Naive thymus-derived CD4-positive, alpha-beta T cell (primary cell): ENCODE data around the gene ANKS3. TPM values are rescaled to one million over a fixed set of nuclear protein-coding genes. Genes with fewer than 3 reads are reported as not detected.

Source experiments
- ATAC-seq: fragments of 150-1000 bp; cut with Tn5 transposase; 2 replicates; pipeline ENCODE4 v1.10.0; 2021; ENCODE audit warnings: mild to moderate bottlenecking, moderate library complexity
- CTCF ChIA-PET: fragments of 350-600 bp; sonication (Branson Sonifier 250); formaldehyde crosslinking; loops from one replicate; lab custom pipeline; 2021; ENCODE audit warnings: antibody characterized with exemption; lab: Charles Lee
- POLR2A ChIA-PET: fragments of 350-600 bp; sonication (Branson Sonifier 250); formaldehyde crosslinking; loops from one replicate; lab custom pipeline; 2021; ENCODE audit warnings: antibody characterized with exemption, inconsistent platforms; lab: Charles Lee
- DNase-seq, 9 donors: peaks; one replicate each; pipeline versions ENCODE4 v3.0.0 to v3.0.0-alpha.2; 2020 to 2022; ENCODE audit warnings: mixed read lengths in 1 of 9
- H3K27ac ChIP-seq: one replicate; pipeline ENCODE4 v1.7.0; 2013; ENCODE audit warnings: mild to moderate bottlenecking, low read depth, low read length, moderate library complexity
- H3K27me3 ChIP-seq, 2 donors: one replicate each; pipeline ENCODE4 v1.7.0; 2013; ENCODE audit warnings: low read length in 2 of 2, mild to moderate bottlenecking in 2 of 2, moderate library complexity in 2 of 2; ENCODE audit not compliant: control insufficient read depth in 2 of 2, insufficient read depth in 2 of 2
- H3K36me3 ChIP-seq, 3 experiments: 1 replicate in 2 of 3; 2 replicates in 1 of 3; pipeline ENCODE4 v1.7.0; 2013; ENCODE audit warnings: low read length in 3 of 3, mild to moderate bottlenecking in 3 of 3, moderate library complexity in 1 of 3; ENCODE audit not compliant: insufficient read depth in 3 of 3, control insufficient read depth in 2 of 3
- H3K4me1 ChIP-seq, 2 donors: one replicate each; pipeline ENCODE4 v1.7.0; 2013; ENCODE audit warnings: low read length in 2 of 2, mild to moderate bottlenecking in 2 of 2, moderate library complexity in 1 of 2; ENCODE audit not compliant: control insufficient read depth in 2 of 2, insufficient read depth in 2 of 2
- H3K4me3 ChIP-seq: 2 replicates; pipeline ENCODE4 v1.7.0; 2013; ENCODE audit warnings: mild to moderate bottlenecking, low read length
- H3K9me3 ChIP-seq, 3 experiments: 1 replicate in 2 of 3; 2 replicates in 1 of 3; pipeline ENCODE4 v1.7.0; 2013; ENCODE audit warnings: low read length in 3 of 3; ENCODE audit not compliant: control insufficient read depth in 2 of 3
- H3K27ac Mint-ChIP-seq, 9 donors: one replicate each; pipeline ENCODE4 v1.8.0; 2020 to 2022; ENCODE audit warnings: mixed read lengths in 9 of 9, mild to moderate bottlenecking in 8 of 9, moderate library complexity in 5 of 9, inconsistent platforms in 2 of 9
- H3K27me3 Mint-ChIP-seq, 5 donors: one replicate each; pipeline ENCODE4 v1.8.0; 2021 to 2022; ENCODE audit warnings: mixed read lengths in 5 of 5, mild to moderate bottlenecking in 1 of 5
- H3K36me3 Mint-ChIP-seq, 5 donors: one replicate each; pipeline ENCODE4 v1.8.0; 2020 to 2022; ENCODE audit warnings: mixed read lengths in 5 of 5, mild to moderate bottlenecking in 3 of 5, inconsistent platforms in 1 of 5
- H3K4me1 Mint-ChIP-seq, 7 donors: one replicate each; pipeline ENCODE4 v1.8.0; 2020 to 2022; ENCODE audit warnings: mixed read lengths in 7 of 7, mild to moderate bottlenecking in 3 of 7, inconsistent platforms in 1 of 7
- H3K4me3 Mint-ChIP-seq, 10 donors: one replicate each; pipeline ENCODE4 v1.8.0; 2020 to 2022; ENCODE audit warnings: mild to moderate bottlenecking in 10 of 10, mixed read lengths in 10 of 10, moderate library complexity in 6 of 10, inconsistent platforms in 2 of 10
- H3K9me3 Mint-ChIP-seq, 11 donors: one replicate each; pipeline ENCODE4 v1.8.0; 2020 to 2022; ENCODE audit warnings: mixed read lengths in 11 of 11, mild to moderate bottlenecking in 4 of 11, inconsistent platforms in 1 of 11, moderate library complexity in 1 of 11
- intact Hi-C, 2 donors: fragments of 100-400 bp; cut with micrococcal nuclease; formaldehyde crosslinking; loops; one replicate each; pipeline ENCODE4 v1.15.1; 2023
- polyA plus RNA-seq, 2 donors: library from polyadenylated mRNA; unstranded; fragments of 300-500 nt; fragmentation: Illumina TruSeq; gene quantifications; one replicate each; pipeline ENCODE4 v1.2.3, GENCODE V29; 2021
- total RNA-seq, 6 experiments: library from RNA in 5 of 6; stranded (reverse) in 5 of 6; gene quantifications; 1 replicate in 5 of 6; 2 replicates in 1 of 6; pipeline ENCODE4 v1.2.3 and lab custom pipeline; 2021 to 2026

Gene ANKS3
- total and polyA plus RNA-seq, 7 experiments from 2014 or later = 4.1 to 32.7 (median 21.5) TPM

GRCh38 chr16:4775005-4775404, 40.9 kb upstream of the ANKS3 start:
- CTCF ChIA-PET = no interaction called here
- POLR2A ChIA-PET = no interaction called here
- no peaks in the 10 kb centered on the region for H3K36me3 Mint-ChIP-seq
- no peak overlapping the region for H3K4me3 Mint-ChIP-seq
- no peaks in the 10 kb centered on the region for H3K4me1 ChIP-seq
- intact Hi-C loops = no loop called here
- H3K27me3 ChIP-seq = no peaks in the 10 kb centered on the region
- ATAC-seq (no peak), DNase-seq (no peak)
- H3K9me3 Mint-ChIP-seq = no peaks in the 10 kb centered on the region
- H3K27ac Mint-ChIP-seq = no peak overlapping the region
- no peaks in the 10 kb centered on the region for H3K36me3 ChIP-seq
- H3K27me3 Mint-ChIP-seq = no peaks in the 10 kb centered on the region
- no peak overlapping the region for H3K27ac ChIP-seq
- H3K4me3 ChIP-seq = no peak overlapping the region
- no peaks in the 10 kb centered on the region for H3K9me3 ChIP-seq
- peaks cover 0 to 3% (median 0%) of the 10 kb centered on the region in 7 donors for H3K4me1 Mint-ChIP-seq

- ATAC-seq (no peak), DNase-seq (no peak)
- Mint-ChIP-seq H3K36me3 (no peaks in the 10 kb centered on the region), H3K4me3 (no peak overlapping the region), H3K27me3 (no peaks in the 10 kb centered on the region), H3K4me1 (peaks cover 8 to 23% (median 17%) of the 10 kb centered on the region in 7 donors), H3K9me3 (no peaks in the 10 kb centered on the region), H3K27ac (no peak overlapping the region)
- Histone ChIP-seq H3K4me3 (no peak overlapping the region), H3K36me3 (no peaks in the 10 kb centered on the region), H3K9me3 (no peaks in the 10 kb centered on the region), H3K27me3 (no peaks in the 10 kb centered on the region), H3K4me1 (peaks cover 7 to 8% of the 10 kb centered on the region in 2 donors), H3K27ac (no peak overlapping the region)
- ChIA-PET CTCF (no interaction called here), POLR2A (no interaction called here)
- intact Hi-C loops = no loop called here
These were observed 38.3 kb upstream of the ANKS3 start for GRCh38 chr16:4772351-4772750.

GRCh38 chr16:4771646-4772045, 37.6 kb upstream of the ANKS3 start:
- H3K4me3 ChIP-seq = no peak overlapping the region
- H3K27ac ChIP-seq = no peak overlapping the region
- H3K27me3 Mint-ChIP-seq = no peaks in the 10 kb centered on the region
- H3K4me1 Mint-ChIP-seq = peaks cover 8 to 27% (median 21%) of the 10 kb centered on the region in 7 donors
- H3K9me3 ChIP-seq = no peaks in the 10 kb centered on the region
- H3K36me3 Mint-ChIP-seq = no peaks in the 10 kb centered on the region
- peak overlapping the region in 1 of 9 donors; percentile 47 for H3K27ac Mint-ChIP-seq
- ChIA-PET CTCF (no interaction called here), POLR2A (no interaction called here)
- intact Hi-C loops = no loop called here
- H3K4me1 ChIP-seq = peaks cover 7 to 8% of the 10 kb centered on the region in 2 donors
- H3K27me3 ChIP-seq = no peaks in the 10 kb centered on the region
- no peak overlapping the region for H3K4me3 Mint-ChIP-seq
- H3K9me3 Mint-ChIP-seq = no peaks in the 10 kb centered on the region
- ATAC-seq (no peak), DNase-seq (no peak)
- H3K36me3 ChIP-seq = peaks cover 0 to 5% (median 0%) of the 10 kb centered on the region in 3 experiments

- Mint-ChIP-seq H3K9me3 (no peaks in the 10 kb centered on the region), H3K4me3 (peak overlapping the region in 9 of 10 donors; percentile 64 to 93 (median 92)), H3K4me1 (peaks cover 19 to 42% (median 29%) of the 10 kb centered on the region in 7 donors), H3K27ac (peak overlapping the region in 8 of 9 donors; percentile 35 to 96 (median 88)), H3K27me3 (no peaks in the 10 kb centered on the region), H3K36me3 (no peaks in the 10 kb centered on the region)
- ATAC-seq (no peak), DNase-seq (no peak)
- Histone ChIP-seq H3K4me1 (peaks cover 17 to 19% of the 10 kb centered on the region in 2 donors), H3K36me3 (peaks cover 0 to 15% (median 0%) of the 10 kb centered on the region in 3 experiments), H3K9me3 (no peaks in the 10 kb centered on the region), H3K27me3 (no peaks in the 10 kb centered on the region), H3K27ac (peak overlapping the region; percentile 77), H3K4me3 (no peak overlapping the region)
- POLR2A ChIA-PET = interaction anchor here (0.7 to 4.0 kb wide), 9 partner anchors 18 to 154 kb away, joined by 3 to 41 read pairs (median 6); partner anchors contain the start of genes ANKS3, DNAAF8, GLYR1 and ROGDI
- intact Hi-C loops = loop anchor here in 1 of 2 donors (10.0 kb wide), 1 partner anchor 354 kb away; the partner anchor contains the start of gene CORO7
- CTCF ChIA-PET = interaction anchor here (1.2 kb wide), 1 partner anchor 35 kb away, joined by 3 read pairs; the partner anchor contains the start of gene DNAAF8
These were observed 35.2 kb upstream of the ANKS3 start for GRCh38 chr16:4769306-4769638.

- peak overlapping the region; percentile 35 to 96 (median 91) for H3K27ac Mint-ChIP-seq
- H3K4me3 ChIP-seq = peak overlapping the region; percentile 82
- peaks cover 0 to 19% (median 4%) of the 10 kb centered on the region in 3 experiments for H3K36me3 ChIP-seq
- H3K4me3 Mint-ChIP-seq = peak overlapping the region; percentile 88 to 94 (median 92)
- no peaks in the 10 kb centered on the region for H3K9me3 Mint-ChIP-seq
- no peaks in the 10 kb centered on the region for H3K27me3 ChIP-seq
- ATAC-seq = peak; percentile 63
- no peaks in the 10 kb centered on the region for H3K27me3 Mint-ChIP-seq
- POLR2A ChIA-PET = interaction anchor here (0.7 to 4.0 kb wide), 14 partner anchors 12 to 353 kb away, joined by 3 to 41 read pairs (median 4); partner anchors contain the start of genes ANKS3, DNAAF8, EEF2KMT and GLYR1
- no peaks in the 10 kb centered on the region for H3K9me3 ChIP-seq
- H3K36me3 Mint-ChIP-seq = peaks cover 0 to 3% (median 0%) of the 10 kb centered on the region in 5 donors
- CTCF ChIA-PET = interaction anchor here (0.6 to 1.2 kb wide), 3 partner anchors 33 to 885 kb away, joined by 3 read pairs; partner anchors contain the start of gene DNAAF8
- H3K27ac ChIP-seq = peak overlapping the region; percentile 77
- peaks cover 23 to 44% (median 30%) of the 10 kb centered on the region in 7 donors for H3K4me1 Mint-ChIP-seq
- intact Hi-C loops = loop anchor here (1.0 to 10.0 kb wide), 6 partner anchors 34 to 354 kb away; partner anchors contain the start of genes ANKS3 (in 1 of the 2), CORO7 (in 1 of the 2), DNAAF8 (in 1 of the 2) and EEF2KMT (in 1 of the 2)
- H3K4me1 ChIP-seq = peaks cover 17 to 19% of the 10 kb centered on the region in 2 donors
- DNase-seq = peak; percentile 55 to 88 (median 72)
These were observed 34.7 kb upstream of the ANKS3 start for GRCh38 chr16:4768549-4769305.

GRCh38 chr16:4767872-4768548, 33.9 kb upstream of the ANKS3 start:
- intact Hi-C loops = loop anchor here (1.0 to 10.0 kb wide), 11 partner anchors 34 to 353 kb away; partner anchors contain the start of genes ANKS3 (in 2 of the 2), DNAAF8 (in 2 of the 2), GLYR1 (in 2 of the 2) and MGRN1 (in 2 of the 2)
- peaks cover 24 to 49% (median 34%) of the 10 kb centered on the region in 7 donors for H3K4me1 Mint-ChIP-seq
- Histone ChIP-seq H3K36me3 (peaks cover 0 to 26% (median 8%) of the 10 kb centered on the region in 3 experiments), H3K9me3 (no peaks in the 10 kb centered on the region), H3K27ac (peak overlapping the region; percentile 77), H3K4me3 (peak overlapping the region; percentile 82), H3K4me1 (peaks cover 17 to 19% of the 10 kb centered on the region in 2 donors), H3K27me3 (no peaks in the 10 kb centered on the region)
- ATAC-seq (no peak), DNase-seq (peak in 1 of 9 donors; percentile 16)
- peak overlapping the region; percentile 35 to 96 (median 91) for H3K27ac Mint-ChIP-seq
- no peaks in the 10 kb centered on the region for H3K9me3 Mint-ChIP-seq
- ChIA-PET POLR2A (interaction anchor here (0.6 to 4.0 kb wide), 12 partner anchors 12 to 694 kb away, joined by 3 to 41 read pairs (median 4); partner anchors contain the start of genes ANKS3, DNAAF8, EEF2KMT and GLYR1), CTCF (interaction anchor here (0.6 to 1.8 kb wide), 3 partner anchors 33 to 884 kb away, joined by 3 to 8 read pairs (median 3); partner anchors contain the start of genes ANKS3 and DNAAF8)
- H3K4me3 Mint-ChIP-seq = peak overlapping the region; percentile 88 to 94 (median 92)
- peaks cover 0 to 4% (median 0%) of the 10 kb centered on the region in 5 donors for H3K36me3 Mint-ChIP-seq
- no peaks in the 10 kb centered on the region for H3K27me3 Mint-ChIP-seq
